ENCODE results near the gene FLCN. TPM values are rescaled to one million over a fixed set of nuclear protein-coding genes. Genes with fewer than 3 reads are reported as not detected.

Gene FLCN, protein sequence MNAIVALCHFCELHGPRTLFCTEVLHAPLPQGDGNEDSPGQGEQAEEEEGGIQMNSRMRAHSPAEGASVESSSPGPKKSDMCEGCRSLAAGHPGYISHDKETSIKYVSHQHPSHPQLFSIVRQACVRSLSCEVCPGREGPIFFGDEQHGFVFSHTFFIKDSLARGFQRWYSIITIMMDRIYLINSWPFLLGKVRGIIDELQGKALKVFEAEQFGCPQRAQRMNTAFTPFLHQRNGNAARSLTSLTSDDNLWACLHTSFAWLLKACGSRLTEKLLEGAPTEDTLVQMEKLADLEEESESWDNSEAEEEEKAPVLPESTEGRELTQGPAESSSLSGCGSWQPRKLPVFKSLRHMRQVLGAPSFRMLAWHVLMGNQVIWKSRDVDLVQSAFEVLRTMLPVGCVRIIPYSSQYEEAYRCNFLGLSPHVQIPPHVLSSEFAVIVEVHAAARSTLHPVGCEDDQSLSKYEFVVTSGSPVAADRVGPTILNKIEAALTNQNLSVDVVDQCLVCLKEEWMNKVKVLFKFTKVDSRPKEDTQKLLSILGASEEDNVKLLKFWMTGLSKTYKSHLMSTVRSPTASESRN
- total RNA-seq, result 56.9 and 68.9 TPM in 2 replicates
- polyA plus RNA-seq, result 37.2 and 38.8 TPM in 2 replicates
- polyA plus RNA-seq (2011; cell fraction: cytosol; rRNA removed), result 13.6 and 18.5 TPM in 2 replicates
- 82.1 and 107 TPM in 2 replicates for polyA plus RNA-seq (2011; cell fraction: nucleus; rRNA removed)
- 20.9 and 30.4 TPM in 2 replicates for polyA plus RNA-seq (2012)
- 77.0 and 92.0 TPM in 2 replicates for polyA minus RNA-seq
- 11.9 TPM for polyA minus RNA-seq (2011; cell fraction: cytosol; rRNA and poly(A)+ RNA removed)
- 45.7 and 58.4 TPM in 2 replicates for polyA minus RNA-seq (2011; cell fraction: nucleus; rRNA and poly(A)+ RNA removed)
- percentile 75 among the genes with signal in this experiment for Bru-seq, nascent RNA
- BruChase-seq, experiment 1, labeled RNA remaining after a 6-hour chase, result percentile 92 among the genes with signal in this experiment
- BruChase-seq, experiment 2, labeled RNA remaining after a 2-hour chase, result percentile 96 among the genes with signal in this experiment
- long read RNA-seq, transcript FLCN-201 (14 exons, 3,638 nt), result major isoform, 9 of 17 reads
- long read RNA-seq, partial matches to known transcripts, result 0 of 17 reads
- long read RNA-seq, other reads (novel, unspliced or antisense), result 4 of 17 reads

GRCh38 chr17:17237026-17237799 lies at the start of gene FLCN:
Gene FLCN, minus strand, starts transcription at chr17:17237168. Its CDS starts 9,031 bp downstream, at chr17:17228137.
- H2AFZ ChIP-seq (ENCODE audit: low read depth, low read length), result peak within 1 kb of the TSS; percentile 96
- no peaks in the 10 kb centered on the region for H3K27me3 ChIP-seq (ENCODE audit: control insufficient read depth in 2 of 2, insufficient read depth in 2 of 2, low read length in 2 of 2)
- peak within 1 kb of the TSS; percentile 64 for H3K4me2 ChIP-seq (ENCODE audit: insufficient read depth, low read length)
- peak; percentile 90 for DNase-seq (ENCODE audit: low read depth, low spot score)
- no TSS peak for BruUV-seq (replicated peaks)
- peak; percentile 91 for TF ChIP-seq MAX (IDR thresholded peaks at IDR 0.05; ENCODE audit: insufficient read depth, insufficient read length)
- peak; percentile 90 for TF ChIP-seq POLR2AphosphoS5 (IDR thresholded peaks at IDR 0.05; ENCODE audit: insufficient read depth, low read depth, low read length)
- TF ChIP-seq CTCF (IDR thresholded peaks at IDR 0.05; ENCODE audit: extremely low read depth in 1 of 2, insufficient read depth in 1 of 2, low read depth in 1 of 2, low read length in 2 of 2), result no peak
- TF ChIP-seq JUN (IDR thresholded peaks at IDR 0.05; ENCODE audit: borderline replicate concordance, insufficient read depth, insufficient read length, low read depth), result no peak
- TF ChIP-seq GATA2 (IDR thresholded peaks at IDR 0.05; ENCODE audit: insufficient read depth, insufficient read length, low read depth, low read length), result no peak
- TF ChIP-seq MYC (IDR thresholded peaks at IDR 0.05; ENCODE audit: low read depth, low read length), result no peak
- TF ChIP-seq POLR2A (IDR thresholded peaks at IDR 0.05; ENCODE audit: low read depth, low read length), result peak; percentile 83
- TF ChIP-seq FOS (IDR thresholded peaks at IDR 0.05; ENCODE audit: borderline replicate concordance, insufficient read depth, low read length), result no peak
- TF ChIP-seq EZH2 (IDR thresholded peaks at IDR 0.05; ENCODE audit: borderline replicate concordance, low read depth, low read length, severe bottlenecking), result no peak
- peaks cover 10% of the 10 kb centered on the region for H3K4me1 ChIP-seq (ENCODE audit: control insufficient read depth, extremely low read depth, insufficient read depth, low read length)
- H3K9ac ChIP-seq (replicated peaks; ENCODE audit: extremely low read depth, insufficient read depth, low read length), result peak within 1 kb of the TSS; percentile 99
- H3K36me3 ChIP-seq (ENCODE audit: control insufficient read depth in 2 of 2, extremely low read depth in 1 of 2, insufficient read depth in 2 of 2, low read length in 2 of 2), result peaks cover 0 to 4% of the 10 kb centered on the region in 2 experiments
- H4K20me1 ChIP-seq (replicated peaks; ENCODE audit: control insufficient read depth, extremely low read depth, insufficient read depth, low read length), result no peaks in the 10 kb centered on the region
- FAIRE-seq, result peak; percentile 92
- H3K79me2 ChIP-seq (ENCODE audit: control insufficient read depth, insufficient read depth, low read length), result peaks cover 26% of the 10 kb centered on the region
- ChIA-PET POLR2A (interaction anchor here (0.6 to 0.7 kb wide), 2 partner anchors 34 to 363 kb away, joined by 3 to 4 read pairs; no protein-coding TSS in a partner anchor), CTCF (interaction anchor here (1.8 to 2.5 kb wide), 2 partner anchors 22 to 96 kb away, joined by 4 to 23 read pairs; no protein-coding TSS in a partner anchor)
- H3K9me3 ChIP-seq (replicated peaks; ENCODE audit: control insufficient read depth, insufficient read depth, low read length), result no peaks in the 10 kb centered on the region
- dilution Hi-C loops (cut with MboI; ENCODE audit: extremely low pct_ligation_motif_present, low sequenced_read_pairs), result no loop called here
- H3K27ac ChIP-seq (ENCODE audit: insufficient read depth, low read depth, low read length), result peak within 1 kb of the TSS; percentile 98
- H3K9me1 ChIP-seq (replicated peaks; ENCODE audit: control insufficient read depth, extremely low read depth, insufficient read depth, low read length), result no peaks in the 10 kb centered on the region
- intact Hi-C loops (cut with micrococcal nuclease), result loop anchor here (2.0 to 10.0 kb wide), 4 partner anchors 46 to 232 kb away; no protein-coding TSS in a partner anchor
- peak within 1 kb of the TSS; percentile 69 to 91 (median 71) for H3K4me3 ChIP-seq (replicated peaks in 1 of 3; ENCODE audit: insufficient read depth in 1 of 3, low read depth in 1 of 3, low read length in 3 of 3)
